Natural killer cell (primary cell): Measurements from ENCODE around the gene ITM2B. TPM values are rescaled to one million over a fixed set of nuclear protein-coding genes. Genes with fewer than 3 reads are reported as not detected.
A peak's percentile ranks its signal among the peaks of the same experiment; 100 is the strongest.

Experiments used
- ATAC-seq, 3 donors: fragments of 150-1000 bp in 2 of 3; fragments of 200-7000 bp in 1 of 3; cut with Tn5 transposase; 1 replicate in 1 of 3; 2 replicates in 2 of 3; pipeline ENCODE4 v1.10.0; 2021; ENCODE audit warnings: mild to moderate bottlenecking in 2 of 3, moderate library complexity in 2 of 3
- DNase-seq, 2 donors: peaks; one replicate each; pipeline versions ENCODE4 v3.0.0 to v3.0.0-alpha.2; 2013 to 2021; ENCODE audit warnings: mixed read lengths in 1 of 2
- H3K27ac ChIP-seq: one replicate; pipeline ENCODE4 v1.5.1; 2013; ENCODE audit warnings: mild to moderate bottlenecking, low read length
- H3K27me3 ChIP-seq: one replicate; pipeline ENCODE4 v1.6.1; 2013; ENCODE audit warnings: low read length; ENCODE audit not compliant: control insufficient read depth, insufficient read depth
- H3K36me3 ChIP-seq: one replicate; pipeline ENCODE4 v1.6.1; 2013; ENCODE audit warnings: low read length; ENCODE audit not compliant: control insufficient read depth, insufficient read depth
- H3K4me1 ChIP-seq: one replicate; pipeline ENCODE4 v1.6.1; 2013; ENCODE audit warnings: low read length; ENCODE audit not compliant: control insufficient read depth, insufficient read depth
- H3K4me3 ChIP-seq: one replicate; pipeline ENCODE4 v1.5.1; 2013; ENCODE audit warnings: low read length
- H3K9me3 ChIP-seq: one replicate; pipeline ENCODE4 v1.6.1; 2013; ENCODE audit warnings: low read length; ENCODE audit not compliant: control insufficient read depth, insufficient read depth
- H3K27ac Mint-ChIP-seq, 2 donors: one replicate each; pipeline ENCODE4 v1.8.0; 2022; ENCODE audit warnings: mild to moderate bottlenecking in 2 of 2, mixed read lengths in 2 of 2, moderate library complexity in 1 of 2
- H3K27me3 Mint-ChIP-seq, 2 donors: one replicate each; pipeline ENCODE4 v1.8.0; 2022; ENCODE audit warnings: low read depth in 2 of 2, mixed read lengths in 2 of 2
- H3K36me3 Mint-ChIP-seq: one replicate; pipeline ENCODE4 v1.8.0; 2022; ENCODE audit warnings: mixed read lengths
- H3K4me1 Mint-ChIP-seq, 2 donors: one replicate each; pipeline ENCODE4 v1.8.0; 2022; ENCODE audit warnings: mixed read lengths in 2 of 2
- H3K4me3 Mint-ChIP-seq: one replicate; pipeline ENCODE4 v1.8.0; 2022; ENCODE audit warnings: mild to moderate bottlenecking, moderate library complexity, mixed read lengths
- H3K9me3 Mint-ChIP-seq, 2 donors: one replicate each; pipeline ENCODE4 v1.8.0; 2022; ENCODE audit warnings: mixed read lengths in 2 of 2
- CTCF ChIP-seq: fragments of 200-600 bp; IDR thresholded peaks from one replicate; pipeline ENCODE4 v1.8.0; 2022; ENCODE audit warnings: antibody characterized with exemption
- WGBS: methylation state at CpG from one replicate; pipeline ENCODE4 v1.1.7; 2013; ENCODE audit warnings: missing lambda C conversion rate; ENCODE audit not compliant: insufficient coverage; 5-methylcytosine and 5-hydroxymethylcytosine counted together
- intact Hi-C: fragments of 100-400 bp; cut with micrococcal nuclease; formaldehyde crosslinking; loops from one replicate; pipeline ENCODE4 v1.14.2; 2022
- total RNA-seq, 4 donors: library from RNA; stranded (reverse); fragments of 120-200 nt in 1 of 4; gene quantifications; one replicate each; pipeline versions ENCODE4 v1.2.3 to v1.2.4, GENCODE V29; 2013 to 2022

The ITM2B gene
- total RNA-seq, 3 donors from 2014 or later (not counting 1 experiment from before 2014, with no cell fraction given): 305 to 387 (median 309) TPM

- Histone ChIP-seq H3K4me1 (peaks cover 8% of the 10 kb centered on the region), H3K27ac (no peak overlapping the region), H3K4me3 (no peak overlapping the region), H3K27me3 (no peaks in the 10 kb centered on the region), H3K36me3 (peaks cover 24% of the 10 kb centered on the region), H3K9me3 (no peaks in the 10 kb centered on the region)
- intact Hi-C loops: no loop called here
- H3K27ac Mint-ChIP-seq: peak overlapping the region; percentile 62 to 90
- peaks cover 7% of the 10 kb centered on the region for H3K36me3 Mint-ChIP-seq
- no peak overlapping the region for H3K4me3 Mint-ChIP-seq
- H3K4me1 Mint-ChIP-seq: peaks cover 34% of the 10 kb centered on the region in 2 donors
- H3K27me3 Mint-ChIP-seq: no peaks in the 10 kb centered on the region
- ATAC-seq (no peak), DNase-seq (no peak)
- no peak for TF ChIP-seq CTCF
- 100% methylated on average over 1 of the region's 2 CpGs for WGBS
- H3K9me3 Mint-ChIP-seq: no peaks in the 10 kb centered on the region
Measured at GRCh38 chr13:48266701-48267639, 34.0 kb downstream of the ITM2B start.

- Mint-ChIP-seq H3K27ac (peak overlapping the region in 1 of 2 donors; percentile 90), H3K36me3 (no peaks in the 10 kb centered on the region), H3K4me3 (no peak overlapping the region), H3K4me1 (peaks cover 30 to 34% of the 10 kb centered on the region in 2 donors), H3K27me3 (no peaks in the 10 kb centered on the region), H3K9me3 (no peaks in the 10 kb centered on the region)
- Histone ChIP-seq H3K27me3 (no peaks in the 10 kb centered on the region), H3K9me3 (no peaks in the 10 kb centered on the region), H3K4me1 (peaks cover 8% of the 10 kb centered on the region), H3K4me3 (no peak overlapping the region), H3K27ac (no peak overlapping the region), H3K36me3 (peaks cover 14% of the 10 kb centered on the region)
- no peak for TF ChIP-seq CTCF
- 93% methylated on average over 3 of the region's 4 CpGs for WGBS
- DNase-seq: no peak
- intact Hi-C loops: no loop called here
- no peak for ATAC-seq
Measured at GRCh38 chr13:48268019-48268418, 35.0 kb downstream of the ITM2B start.

DNA sequence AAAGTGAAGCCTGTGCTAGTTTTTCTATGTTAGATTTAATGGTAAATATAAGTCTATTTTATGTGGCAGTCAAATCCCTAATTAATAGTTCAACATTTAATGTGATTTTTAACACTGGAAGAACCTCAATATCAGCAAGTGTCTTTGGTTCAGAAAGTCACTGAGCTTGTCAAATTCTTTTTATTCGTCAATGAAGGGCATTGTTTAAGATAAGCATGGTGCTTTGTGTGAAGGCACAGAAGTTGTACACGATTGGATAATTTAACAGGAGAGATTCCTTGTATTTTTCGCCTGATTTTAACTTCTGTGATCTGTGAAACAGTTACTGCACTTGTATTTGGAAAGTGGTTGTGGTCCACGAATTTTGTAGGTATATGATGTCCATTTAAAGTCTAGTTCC, 40.3 kb downstream of the ITM2B start:
- ATAC-seq: no peak
- no peak overlapping the region for H3K27ac ChIP-seq
- no peak overlapping the region for H3K4me3 Mint-ChIP-seq

More for the DNA sequence above, 40.3 kb downstream of the ITM2B start:
- H3K4me1 Mint-ChIP-seq: peaks cover 5 to 9% of the 10 kb centered on the region in 2 donors
- H3K27me3 ChIP-seq: no peaks in the 10 kb centered on the region
- H3K9me3 ChIP-seq: no peaks in the 10 kb centered on the region
- intact Hi-C loops: no loop called here
- 88% methylated on average over 4 of the region's 4 CpGs for WGBS
- no peak for DNase-seq
- no peak overlapping the region for H3K4me3 ChIP-seq
- no peak for TF ChIP-seq CTCF
- peaks cover 3% of the 10 kb centered on the region for H3K36me3 ChIP-seq
- H3K36me3 Mint-ChIP-seq: no peaks in the 10 kb centered on the region
- H3K27me3 Mint-ChIP-seq: no peaks in the 10 kb centered on the region
- H3K4me1 ChIP-seq: no peaks in the 10 kb centered on the region
- H3K9me3 Mint-ChIP-seq: no peaks in the 10 kb centered on the region
- H3K27ac Mint-ChIP-seq: no peak overlapping the region
